ENCODE results near the gene PPM1H.
A peak's percentile ranks its signal among the peaks of the same experiment; 100 is the strongest.
"Not testable (repeated sequence)": the region's sequence is repeated elsewhere in the genome, so short reads cannot be mapped to it uniquely, and the experiment has no call there.

The PPM1H gene

DNA sequence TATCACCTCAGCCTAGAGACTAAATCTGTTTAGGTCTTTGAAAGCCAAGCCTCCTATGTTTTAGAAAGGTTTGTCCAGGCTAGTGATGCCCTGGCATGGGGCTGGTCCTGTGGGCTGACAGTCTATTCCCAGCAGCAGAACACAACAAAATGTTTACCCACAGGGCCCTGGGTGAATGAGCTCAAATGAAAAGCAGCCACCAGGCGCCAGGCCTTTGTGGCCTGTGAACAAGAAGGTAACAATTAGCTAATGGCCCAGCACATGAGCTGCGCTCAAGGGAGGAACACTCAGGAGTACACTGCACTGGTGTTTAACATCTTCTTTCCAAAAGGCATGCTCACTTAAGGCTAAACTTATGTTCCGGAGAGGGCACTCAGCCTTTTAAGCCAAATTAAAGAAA is 266.2 kb downstream of the PPM1H start:
- TF ChIP-seq POLR2A (IDR thresholded peaks at IDR 0.05; ENCODE audit: low read depth, low read length): no peak
- DNase-seq (ENCODE audit: insufficient read length, low spot score) (no peak), FAIRE-seq (no peak)

DNA sequence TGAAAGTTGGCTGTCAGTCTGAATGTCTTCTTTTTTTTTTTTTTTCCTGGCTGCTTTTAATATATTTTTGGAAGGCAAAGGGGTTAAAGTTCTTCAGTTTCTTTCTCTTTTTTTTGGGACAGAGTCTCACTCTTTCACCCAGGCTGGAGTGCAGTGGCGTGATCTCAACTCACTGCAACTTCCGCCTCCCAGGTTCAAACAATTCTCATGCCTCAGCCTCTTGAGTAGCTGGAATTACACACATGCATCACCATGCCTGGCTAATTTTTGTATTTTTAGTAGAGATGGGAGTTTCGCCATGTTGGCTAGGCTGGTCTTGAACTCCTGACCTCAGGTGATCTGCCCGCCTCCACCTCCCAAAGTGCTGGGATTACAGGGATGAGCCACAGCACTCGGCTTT is 270.0 kb downstream of the PPM1H start:
- not testable (repeated sequence) for FAIRE-seq; DNase-seq (ENCODE audit: insufficient read length, low spot score)

DNA sequence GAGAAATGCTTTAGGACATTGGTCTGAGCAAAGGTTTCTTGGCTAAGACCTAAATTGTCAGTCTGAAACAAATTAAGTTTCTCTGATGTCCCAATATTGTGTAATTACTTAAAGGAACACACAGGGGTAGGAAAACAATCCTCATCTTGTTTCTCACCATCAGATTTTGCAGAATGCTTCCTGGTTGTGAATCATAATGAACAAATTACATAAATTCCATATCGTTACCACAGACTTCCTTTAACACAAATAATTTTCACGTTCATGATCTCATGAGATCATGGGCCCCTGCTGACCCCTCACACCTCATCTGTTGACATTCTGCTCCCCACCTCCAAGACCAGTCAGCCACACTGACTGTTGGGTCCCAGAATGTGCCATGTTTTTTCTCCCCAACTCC is 274.2 kb downstream of the PPM1H start:
- peak; percentile 12 for DNase-seq (ENCODE audit: insufficient read length, low spot score)
- peak; percentile 57 for FAIRE-seq
- TF ChIP-seq POLR2A (IDR thresholded peaks at IDR 0.05; ENCODE audit: low read depth, low read length): no peak

DNA sequence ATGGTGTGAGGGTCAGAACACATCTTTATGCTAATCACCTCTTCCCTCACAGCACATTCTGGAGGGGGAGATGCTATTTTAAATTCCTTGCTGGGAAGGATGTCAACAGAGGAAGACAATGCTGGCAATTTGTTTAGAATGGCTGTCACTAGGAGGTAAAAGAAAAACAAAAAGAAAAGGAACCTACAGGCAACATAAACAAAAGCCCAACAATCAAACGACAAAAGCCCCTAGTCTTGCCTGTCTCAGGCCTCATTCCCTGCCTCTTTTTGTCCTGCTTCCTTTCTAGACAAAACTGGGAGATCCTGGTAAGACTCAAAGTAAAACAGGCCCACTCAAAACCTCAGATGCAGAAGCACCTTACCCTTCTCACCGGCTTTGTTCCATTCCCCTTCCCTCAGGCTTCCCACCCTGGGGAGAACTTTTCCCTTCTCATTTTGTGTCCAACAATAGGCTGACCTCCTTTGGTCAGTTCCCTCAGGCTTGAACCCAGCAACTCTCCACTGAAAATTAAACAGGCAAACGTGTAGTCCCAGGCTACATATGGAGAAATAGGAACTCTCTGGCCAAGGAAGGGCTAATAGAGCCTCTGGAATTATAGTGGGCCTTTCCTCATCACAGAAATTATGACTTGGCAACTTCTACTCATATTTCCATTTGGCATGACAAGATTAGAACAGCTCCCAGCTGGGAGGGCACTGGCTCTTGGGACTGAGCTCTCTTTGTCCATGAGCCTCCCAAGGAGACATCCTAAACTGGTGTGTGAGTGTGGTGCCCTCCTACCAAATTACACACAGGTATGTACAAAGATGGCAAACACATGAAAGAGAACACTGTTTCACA is 275.3 kb downstream of the PPM1H start:
- no peak for FAIRE-seq
- no peak for TF ChIP-seq POLR2A (IDR thresholded peaks at IDR 0.05; ENCODE audit: low read depth, low read length)
- no peak for DNase-seq (ENCODE audit: insufficient read length, low spot score)

DNA sequence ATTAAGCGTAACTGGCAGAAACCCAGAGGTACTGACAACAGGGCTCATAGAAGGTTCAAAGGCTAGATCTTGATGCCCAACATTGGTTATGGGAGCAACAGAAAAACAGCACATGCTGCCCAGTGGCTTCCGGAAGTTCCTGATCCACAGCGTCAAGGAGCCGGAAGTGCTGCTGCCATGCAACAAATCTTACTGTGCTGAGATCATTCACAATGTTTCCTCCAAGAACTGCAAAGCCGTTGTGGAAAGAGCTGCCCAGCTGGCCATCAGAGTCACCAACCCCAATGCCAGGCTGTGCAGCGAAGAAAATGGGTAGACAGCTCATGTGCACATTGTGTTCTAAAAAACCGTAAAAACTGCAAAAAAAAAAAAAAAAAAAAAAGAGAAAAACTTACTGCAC is 276.0 kb downstream of the PPM1H start:
- no peak for TF ChIP-seq POLR2A (IDR thresholded peaks at IDR 0.05; ENCODE audit: low read depth, low read length)
- FAIRE-seq (no peak), DNase-seq (ENCODE audit: insufficient read length, low spot score) (no peak)

DNA sequence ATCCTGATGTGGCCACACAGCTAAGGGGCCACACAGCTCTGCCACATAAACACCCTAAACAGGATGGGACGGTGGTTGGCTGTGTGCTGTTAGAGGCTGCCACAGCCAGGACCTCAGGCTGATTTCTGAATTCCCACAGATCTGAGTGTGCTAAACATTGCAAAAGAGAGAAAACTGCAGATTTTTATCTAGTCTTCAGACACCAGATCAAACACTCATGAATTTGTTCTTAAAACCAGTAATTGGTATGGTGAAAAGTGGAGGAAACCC is 277.7 kb downstream of the PPM1H start:
- no peak for TF ChIP-seq POLR2A (IDR thresholded peaks at IDR 0.05; ENCODE audit: low read depth, low read length)
- no peak for FAIRE-seq
- no peak for DNase-seq (ENCODE audit: insufficient read length, low spot score)

DNA sequence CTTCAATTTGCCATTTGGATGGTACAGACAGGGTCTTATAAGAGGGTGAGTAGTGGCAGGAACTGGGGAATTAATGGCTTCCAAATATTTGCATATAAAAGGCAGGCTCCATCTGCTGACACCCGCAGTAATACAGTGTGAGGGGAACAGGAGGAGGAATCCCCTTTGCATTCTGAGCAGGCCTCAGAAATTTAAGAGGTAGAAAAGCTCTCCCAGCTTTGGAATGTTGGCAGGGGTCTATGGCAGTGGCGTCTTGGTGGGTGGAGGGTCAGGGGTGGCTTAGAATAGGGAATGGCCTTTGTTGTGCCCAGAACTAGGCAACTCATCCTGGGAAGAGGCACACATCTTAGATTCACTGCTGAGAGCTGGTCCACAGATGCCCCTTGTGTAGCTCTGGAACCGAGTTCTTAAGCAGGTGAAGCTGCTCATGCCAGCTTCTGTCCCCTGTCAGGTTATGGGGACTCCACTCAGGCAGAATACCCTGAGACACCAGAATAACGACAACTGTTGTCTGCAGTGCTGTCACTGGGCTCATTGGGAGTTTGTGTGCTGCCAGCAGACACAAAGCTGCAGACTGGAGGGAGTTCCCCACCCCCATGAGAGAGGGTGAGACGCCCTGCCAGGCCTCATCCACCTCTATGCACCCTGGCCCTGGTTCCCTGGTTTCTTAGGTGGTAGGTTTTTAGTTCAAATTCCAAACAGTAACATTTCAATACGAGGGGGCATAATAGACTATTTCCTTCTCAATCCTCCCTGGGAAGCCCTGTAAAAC is 278.2 kb downstream of the PPM1H start:
- TF ChIP-seq POLR2A (IDR thresholded peaks at IDR 0.05; ENCODE audit: low read depth, low read length): no peak
- no peak for FAIRE-seq

DNA sequence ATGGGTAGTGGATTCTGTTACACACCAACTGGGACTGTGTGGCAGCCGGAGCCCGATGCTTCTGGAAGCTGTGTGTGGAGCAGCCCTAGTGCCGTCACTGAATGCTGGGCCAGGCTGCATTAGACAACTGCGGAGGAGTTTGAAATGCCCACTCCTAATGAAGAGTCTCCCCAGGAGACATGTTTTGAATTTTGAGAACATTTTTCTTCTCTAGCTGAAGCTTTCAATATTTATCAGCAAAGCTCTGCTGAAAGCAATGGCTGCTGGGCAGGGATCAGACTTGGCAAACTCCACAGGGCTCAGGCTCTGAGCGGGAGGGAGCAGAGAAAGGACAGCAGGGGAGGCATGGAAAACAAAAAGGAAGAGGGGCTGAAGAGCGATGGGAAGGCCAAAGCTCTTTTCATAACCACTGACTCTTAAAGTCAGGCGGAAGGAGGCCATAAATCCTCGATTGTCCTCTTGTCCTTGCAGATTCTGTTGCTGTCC is 279.2 kb downstream of the PPM1H start:
- TF ChIP-seq POLR2A (IDR thresholded peaks at IDR 0.05; ENCODE audit: low read depth, low read length): no peak
- FAIRE-seq (no peak), DNase-seq (ENCODE audit: insufficient read length, low spot score) (no peak)

More for the DNA sequence above, 278.2 kb downstream of the PPM1H start:
- DNase-seq (ENCODE audit: insufficient read length, low spot score): no peak

DNA sequence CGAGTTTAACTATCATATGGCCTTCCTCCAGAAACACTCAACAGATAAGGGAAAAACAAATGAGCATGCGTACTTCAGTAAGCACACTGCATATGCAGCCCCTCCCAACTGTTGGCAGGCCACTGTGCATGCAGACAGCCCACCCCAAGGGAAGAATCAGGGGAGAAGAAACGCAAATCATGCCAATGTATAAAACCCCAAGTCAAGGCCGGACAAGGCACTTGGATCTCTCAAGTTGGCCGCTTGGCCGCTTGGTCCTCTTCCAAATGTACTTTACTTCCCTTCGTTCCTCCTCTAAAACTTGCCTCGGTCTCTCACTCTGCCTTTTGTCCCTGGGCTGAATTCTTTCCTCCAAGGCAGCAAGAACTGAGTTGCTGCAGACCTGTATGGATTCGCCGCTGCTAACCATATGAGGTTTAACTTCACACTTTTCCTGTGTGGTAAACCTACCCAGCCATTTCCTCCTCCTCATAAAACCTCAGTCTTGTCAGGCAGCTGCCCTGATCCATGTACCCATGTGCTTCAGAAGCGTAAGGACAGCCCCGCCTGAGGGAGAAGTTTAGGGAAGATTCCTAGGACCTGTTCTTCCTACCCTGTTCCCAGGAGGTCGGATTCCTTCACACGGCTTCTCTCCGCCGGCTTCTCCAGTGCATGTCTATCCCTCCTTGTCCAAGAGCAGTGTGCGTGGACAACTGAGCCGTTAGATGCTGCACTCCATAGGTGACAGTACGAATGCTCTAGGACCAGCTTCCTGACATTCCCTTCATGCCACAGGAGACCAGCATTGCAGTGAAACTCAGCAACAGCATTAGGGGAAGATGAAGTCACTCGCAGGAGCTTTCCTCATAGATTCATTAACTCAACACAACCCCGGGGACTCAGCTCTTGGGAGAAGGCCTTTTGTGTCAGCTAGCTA is 280.4 kb downstream of the PPM1H start:
- no peak for FAIRE-seq

DNA sequence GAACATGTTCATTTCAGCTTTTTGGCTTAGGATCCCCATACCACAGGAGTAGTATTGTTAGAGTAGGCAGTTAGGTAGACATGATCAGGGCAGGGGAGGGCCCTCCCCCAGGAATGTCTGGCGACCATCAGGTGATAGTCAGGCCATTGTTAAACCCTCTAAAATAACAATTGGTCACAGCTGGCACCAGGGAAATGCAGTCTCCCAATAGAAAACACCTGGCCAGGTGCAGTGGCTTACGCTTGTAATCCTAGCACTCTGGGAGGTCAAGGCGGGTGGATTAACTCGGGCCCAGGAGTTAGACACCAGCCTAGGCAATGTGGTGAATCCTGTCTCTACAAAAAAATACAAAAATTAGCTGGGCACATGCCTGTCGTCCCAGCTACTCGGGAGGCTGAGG is 281.2 kb downstream of the PPM1H start:
- DNase-seq (ENCODE audit: insufficient read length, low spot score): no peak
- no peak for TF ChIP-seq POLR2A (IDR thresholded peaks at IDR 0.05; ENCODE audit: low read depth, low read length)
- FAIRE-seq: no peak

More for the DNA sequence above, 280.4 kb downstream of the PPM1H start:
- no peak for DNase-seq (ENCODE audit: insufficient read length, low spot score)
- no peak for TF ChIP-seq POLR2A (IDR thresholded peaks at IDR 0.05; ENCODE audit: low read depth, low read length)

DNA sequence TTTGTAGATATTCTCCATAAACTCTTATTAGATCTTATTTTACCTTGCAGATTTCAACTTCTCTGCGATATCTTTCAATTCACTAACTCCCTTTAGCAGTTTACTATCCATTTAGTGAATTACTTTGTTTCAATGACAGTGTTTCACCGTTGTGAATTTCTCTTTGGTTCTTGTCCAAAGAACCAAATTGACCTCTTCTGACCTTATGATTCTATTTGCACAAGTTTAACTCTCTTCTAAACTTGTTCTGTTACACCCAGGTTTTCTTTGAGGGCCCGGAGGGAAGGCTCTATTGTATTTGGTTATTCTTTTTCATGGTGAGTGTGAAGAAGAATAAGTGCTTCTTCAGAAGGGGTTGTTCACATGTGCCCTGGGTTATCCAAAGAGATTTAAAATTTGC is 281.6 kb downstream of the PPM1H start:
- no peak for TF ChIP-seq POLR2A (IDR thresholded peaks at IDR 0.05; ENCODE audit: low read depth, low read length)
- no peak for FAIRE-seq
- no peak for DNase-seq (ENCODE audit: insufficient read length, low spot score)

DNA sequence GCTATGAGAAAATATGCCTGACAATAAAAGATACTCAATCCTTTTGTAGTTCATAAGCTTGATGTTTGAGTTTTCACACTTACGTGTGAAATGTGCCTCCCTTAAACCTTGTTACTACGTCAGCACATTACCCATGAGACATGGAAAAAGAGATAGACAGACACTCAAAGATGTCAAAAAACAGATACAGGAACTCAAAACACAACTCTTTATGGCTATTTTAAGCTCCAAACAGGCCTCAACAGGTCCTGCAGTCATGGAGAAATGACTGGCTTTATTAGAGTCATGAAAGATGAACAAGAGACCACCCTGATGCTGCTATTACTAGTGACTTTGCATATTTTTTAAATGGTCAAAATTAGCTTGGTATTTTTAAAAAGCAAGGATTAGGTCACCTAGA is 283.8 kb downstream of the PPM1H start:
- DNase-seq (ENCODE audit: insufficient read length, low spot score) (no peak), FAIRE-seq (no peak)
- no peak for TF ChIP-seq POLR2A (IDR thresholded peaks at IDR 0.05; ENCODE audit: low read depth, low read length)

DNA sequence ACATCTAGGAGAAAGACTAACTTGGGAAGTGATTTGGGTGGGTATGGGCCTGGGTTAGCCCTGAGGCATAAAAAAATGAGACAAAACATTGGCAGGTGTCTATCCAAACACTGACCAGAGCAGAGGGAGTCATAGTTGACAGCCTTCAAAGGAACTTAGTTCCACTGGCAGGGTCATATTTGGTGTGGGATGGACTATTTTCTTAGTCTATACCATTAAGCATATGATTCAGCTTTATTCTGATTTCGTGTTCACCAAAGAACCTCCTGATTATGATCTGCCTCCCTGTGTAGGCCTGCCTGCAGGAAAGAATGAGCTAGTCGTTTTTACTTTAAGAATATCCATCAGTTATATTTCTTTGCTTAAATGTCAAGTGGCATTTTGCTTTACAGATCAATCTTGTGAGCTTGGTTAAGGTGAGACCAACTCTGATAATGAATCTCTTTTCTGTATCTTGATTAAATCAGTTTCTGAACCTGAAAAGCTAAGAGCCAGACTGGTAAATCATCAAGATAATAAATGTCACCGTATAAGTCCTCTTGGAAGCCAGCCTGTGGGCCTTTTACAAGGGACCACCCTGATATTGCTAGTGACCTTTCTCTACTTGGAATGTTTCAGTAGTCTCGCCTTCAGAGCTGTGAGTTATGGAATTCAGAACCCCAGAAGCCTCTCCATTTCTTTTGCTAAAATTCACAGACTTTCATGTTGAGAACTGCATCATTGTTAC is 285.4 kb downstream of the PPM1H start:
- TF ChIP-seq POLR2A (IDR thresholded peaks at IDR 0.05; ENCODE audit: low read depth, low read length): no peak
- FAIRE-seq: no peak
- DNase-seq (ENCODE audit: insufficient read length, low spot score): no peak
